ENCODE data around the gene KIAA0825. TPM values are rescaled to one million over a fixed set of nuclear protein-coding genes. Genes with fewer than 3 reads are reported as not detected.
A peak's percentile ranks its signal among the peaks of the same experiment; 100 is the strongest.
"Not testable (repeated sequence)": the region's sequence is repeated elsewhere in the genome, so short reads cannot be mapped to it uniquely, and the experiment has no call there.

The KIAA0825 gene
- total and polyA plus RNA-seq, 7 donors, result 0.46 to 4.6 (median 3.3) TPM; not detected in 1

DNA sequence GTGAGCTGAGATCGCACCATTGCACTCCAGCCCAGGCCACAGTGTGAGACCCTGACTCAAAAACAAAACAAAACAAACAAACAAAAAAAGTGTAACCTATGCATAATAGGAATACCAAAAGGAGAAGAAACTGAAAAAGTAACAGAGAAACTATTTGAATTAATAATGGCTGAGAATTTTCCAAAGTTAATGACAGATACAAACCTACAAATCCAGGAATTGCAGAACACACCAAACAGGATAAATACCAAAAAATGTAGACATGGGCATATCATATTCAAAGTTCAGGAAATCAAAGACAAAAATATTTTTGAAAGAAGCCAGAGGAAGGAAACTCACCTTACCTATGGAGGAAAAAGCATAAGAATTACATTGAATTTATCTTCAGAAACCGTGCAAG lies 493.3 kb downstream of the KIAA0825 start:
- Histone ChIP-seq H3K36me3 (no peaks in the 10 kb centered on the region), H3K4me3 (no peak overlapping the region), H3K27ac (no peak overlapping the region), H3K4me1 (no peaks in the 10 kb centered on the region), H3K27me3 (no peaks in the 10 kb centered on the region), H3K9me3 (no peaks in the 10 kb centered on the region)
- intact Hi-C loops (cut with DNase I), result no loop called here
- DNase-seq, result no peak
- TF ChIP-seq, protein P1, sequence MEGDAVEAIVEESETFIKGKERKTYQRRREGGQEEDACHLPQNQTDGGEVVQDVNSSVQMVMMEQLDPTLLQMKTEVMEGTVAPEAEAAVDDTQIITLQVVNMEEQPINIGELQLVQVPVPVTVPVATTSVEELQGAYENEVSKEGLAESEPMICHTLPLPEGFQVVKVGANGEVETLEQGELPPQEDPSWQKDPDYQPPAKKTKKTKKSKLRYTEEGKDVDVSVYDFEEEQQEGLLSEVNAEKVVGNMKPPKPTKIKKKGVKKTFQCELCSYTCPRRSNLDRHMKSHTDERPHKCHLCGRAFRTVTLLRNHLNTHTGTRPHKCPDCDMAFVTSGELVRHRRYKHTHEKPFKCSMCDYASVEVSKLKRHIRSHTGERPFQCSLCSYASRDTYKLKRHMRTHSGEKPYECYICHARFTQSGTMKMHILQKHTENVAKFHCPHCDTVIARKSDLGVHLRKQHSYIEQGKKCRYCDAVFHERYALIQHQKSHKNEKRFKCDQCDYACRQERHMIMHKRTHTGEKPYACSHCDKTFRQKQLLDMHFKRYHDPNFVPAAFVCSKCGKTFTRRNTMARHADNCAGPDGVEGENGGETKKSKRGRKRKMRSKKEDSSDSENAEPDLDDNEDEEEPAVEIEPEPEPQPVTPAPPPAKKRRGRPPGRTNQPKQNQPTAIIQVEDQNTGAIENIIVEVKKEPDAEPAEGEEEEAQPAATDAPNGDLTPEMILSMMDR (IDR thresholded peaks at IDR 0.05), result no peak
- no peak for TF ChIP-seq POLR2AphosphoS5 (IDR thresholded peaks at IDR 0.05)
- TF ChIP-seq POLR2A (IDR thresholded peaks at IDR 0.05), result no peak
- no peak for TF ChIP-seq EP300 (IDR thresholded peaks at IDR 0.05)
- WGBS, 2 donors, result 82 to 84% methylated on average over 2 of the region's 2 CpGs

- not testable (repeated sequence) for H3K27me3 ChIP-seq, H3K36me3 ChIP-seq, H3K9me3 ChIP-seq, H3K4me3 ChIP-seq, H3K27ac ChIP-seq, H3K4me1 ChIP-seq, DNase-seq
- 87 to 89% methylated on average over 2 of the region's 2 CpGs for WGBS, 2 donors
- intact Hi-C loops (cut with DNase I), result loop anchor here (10.0 kb wide), 1 partner anchor 532 kb away; the partner anchor contains the start of genes NR2F1 and NR2F1-AS1
These were observed 502.1 kb downstream of the KIAA0825 start for GRCh38 chr5:94116317-94116716.

- no peaks in the 10 kb centered on the region for H3K36me3 ChIP-seq
- peaks cover 0 to 14% (median 10%) of the 10 kb centered on the region in 4 donors for H3K4me1 ChIP-seq
- TF ChIP-seq, protein P1 (IDR thresholded peaks at IDR 0.05), result no peak
- no peak for TF ChIP-seq EP300 (IDR thresholded peaks at IDR 0.05)
- no peak for TF ChIP-seq POLR2A (IDR thresholded peaks at IDR 0.05)
- no peak for TF ChIP-seq POLR2AphosphoS5 (IDR thresholded peaks at IDR 0.05)
- H3K9me3 ChIP-seq, result peaks cover 0 to 8% (median 0%) of the 10 kb centered on the region in 4 donors
- no peaks in the 10 kb centered on the region for H3K27me3 ChIP-seq
- intact Hi-C loops (cut with DNase I), result loop anchor here (5.0 to 10.0 kb wide), 2 partner anchors 504 to 528 kb away; partner anchors contain the start of genes KIAA0825, NR2F1, NR2F1-AS1 and SLF1
- 77 to 95% methylated on average over 2 of the region's 2 CpGs for WGBS, 2 donors
- H3K4me3 ChIP-seq, result no peak overlapping the region
- no peak for DNase-seq
- H3K27ac ChIP-seq, result no peak overlapping the region
These were observed 505.3 kb downstream of the KIAA0825 start for GRCh38 chr5:94113087-94113486.

DNA sequence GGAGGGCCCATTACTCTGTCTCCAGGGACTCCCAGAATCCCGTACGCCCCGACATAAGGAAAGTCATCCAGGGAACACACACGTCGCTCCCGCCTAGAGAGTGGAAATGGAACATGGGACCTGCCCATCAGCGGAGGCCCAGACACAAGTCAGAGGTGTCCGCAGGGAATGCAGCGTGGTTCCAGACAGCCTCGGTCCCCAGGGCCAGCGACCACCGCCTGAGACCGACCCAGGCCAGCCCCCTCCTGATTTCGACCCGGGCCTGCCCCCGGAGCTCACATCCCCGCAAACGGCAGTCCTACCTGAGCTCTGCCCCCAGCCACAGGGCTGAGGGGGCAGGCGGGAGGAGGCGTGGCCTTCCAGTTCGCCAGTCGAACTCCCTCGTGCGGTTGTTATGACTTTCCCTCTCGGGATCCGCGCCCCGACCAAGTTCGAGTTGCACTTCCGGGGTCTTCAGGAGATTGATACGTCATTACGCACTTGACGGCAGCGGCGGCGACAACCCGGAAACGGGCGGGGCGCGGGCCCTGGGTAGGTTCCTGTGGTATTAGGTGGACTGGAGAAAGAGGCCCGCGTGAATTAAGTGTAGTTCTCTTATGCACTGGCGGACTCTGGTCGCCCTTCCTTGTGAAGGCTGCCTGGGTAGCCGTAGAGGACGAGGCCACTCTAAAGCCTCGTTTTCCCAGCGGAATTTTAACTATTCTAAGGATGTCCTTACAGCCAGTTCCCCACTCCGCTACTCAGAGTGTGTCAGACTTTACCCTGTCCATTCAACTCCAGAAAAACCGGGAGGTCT lies 507.0 kb downstream of the KIAA0825 start:
- 2 to 3% methylated on average over 51 of the region's 51 CpGs for WGBS, 2 donors
- TF ChIP-seq POLR2AphosphoS5 (IDR thresholded peaks at IDR 0.05) (peak; percentile 63 to 79 (median 76)), EP300 (IDR thresholded peaks at IDR 0.05) (peak in 1 of 4 donors; percentile 57), POLR2A (IDR thresholded peaks at IDR 0.05) (peak; percentile 42 to 55)
- TF ChIP-seq, protein P1 (IDR thresholded peaks at IDR 0.05), result peak in 1 of 4 experiments; percentile 9
- Histone ChIP-seq H3K27ac (peak overlapping the region; percentile 89 to 90 (median 90)), H3K9me3 (peaks cover 0 to 3% (median 0%) of the 10 kb centered on the region in 4 donors), H3K27me3 (no peaks in the 10 kb centered on the region), H3K36me3 (no peaks in the 10 kb centered on the region), H3K4me3 (peak overlapping the region; percentile 70 to 92 (median 76)), H3K4me1 (peaks cover 0 to 14% (median 10%) of the 10 kb centered on the region in 4 donors)
- peak; percentile 97 for DNase-seq
- intact Hi-C loops (cut with DNase I), result loop anchor here (5.0 to 10.0 kb wide), 2 partner anchors 506 to 527 kb away; partner anchors contain the start of genes KIAA0825, NR2F1, NR2F1-AS1 and SLF1

- no peaks in the 10 kb centered on the region for H3K36me3 ChIP-seq
- no peak overlapping the region for H3K4me3 ChIP-seq
- no peak for DNase-seq
- intact Hi-C loops (cut with DNase I), result no loop called here
- peaks cover 0 to 3% (median 1%) of the 10 kb centered on the region in 4 donors for H3K9me3 ChIP-seq
- WGBS, 2 donors, result 64 to 84% methylated on average over 3 of the region's 3 CpGs
- TF ChIP-seq POLR2AphosphoS5 (IDR thresholded peaks at IDR 0.05) (no peak), EP300 (IDR thresholded peaks at IDR 0.05) (no peak), POLR2A (IDR thresholded peaks at IDR 0.05) (no peak)
- TF ChIP-seq, protein P1 (IDR thresholded peaks at IDR 0.05), result no peak
- no peaks in the 10 kb centered on the region for H3K27me3 ChIP-seq
- H3K27ac ChIP-seq, result no peak overlapping the region
- H3K4me1 ChIP-seq, result no peaks in the 10 kb centered on the region
These were observed 514.7 kb downstream of the KIAA0825 start for GRCh38 chr5:94103514-94104245.
